LNCaP clone FGC (cell line): Measurements from ENCODE around the gene KIF17.

Experiments used
- DNase-seq: peaks from one replicate; pipeline ENCODE4 v3.0.0-alpha.2; 2011; ENCODE audit warnings: low read depth
- H3K4me3 ChIP-seq: 2 replicates; pipeline ENCODE4 v1.5.1; 2011; ENCODE audit warnings: mild to moderate bottlenecking, low read depth, low read length, control low read depth
- CTCF ChIP-seq: IDR thresholded peaks from 2 replicates; pipeline ENCODE4 v1.5.1; 2012; ENCODE audit warnings: mild to moderate bottlenecking; ENCODE audit not compliant: control insufficient read depth, insufficient read depth; ENCODE audit errors: extremely low read depth

The KIF17 gene

GRCh38 chr1:20652300-20652699 is 65.5 kb downstream of the KIF17 start:
- H3K4me3 ChIP-seq: no peak overlapping the region
- no peak for TF ChIP-seq CTCF
- no peak for DNase-seq

GRCh38 chr1:20648946-20649345 is 68.9 kb downstream of the KIF17 start:
- no peak for TF ChIP-seq CTCF
- no peak overlapping the region for H3K4me3 ChIP-seq
- DNase-seq: no peak

- no peak for DNase-seq
- no peak for TF ChIP-seq CTCF
- H3K4me3 ChIP-seq: no peak overlapping the region
Observed at GRCh38 chr1:20648438-20648837, 69.4 kb downstream of the KIF17 start.

- no peak overlapping the region for H3K4me3 ChIP-seq
- TF ChIP-seq CTCF: no peak
- no peak for DNase-seq
Observed at GRCh38 chr1:20645414-20645813, 72.4 kb downstream of the KIF17 start.

- no peak for DNase-seq
- no peak for TF ChIP-seq CTCF
- H3K4me3 ChIP-seq: no peak overlapping the region
Observed at GRCh38 chr1:20644416-20644815, 73.4 kb downstream of the KIF17 start.

- no peak for DNase-seq
- H3K4me3 ChIP-seq: no peak overlapping the region
- no peak for TF ChIP-seq CTCF
Observed at GRCh38 chr1:20643080-20643479, 74.7 kb downstream of the KIF17 start.

- no peak for DNase-seq
- H3K4me3 ChIP-seq: no peak overlapping the region
- TF ChIP-seq CTCF: no peak
Observed at GRCh38 chr1:20641975-20642374, 75.8 kb downstream of the KIF17 start.
